NCI-H1105 treated with DMSO at 0.1 percent for 48 hours (cell line): ENCODE data around the gene SOX2.

Experiments used
- DNase-seq: peaks from one replicate; lab custom pipeline; 2025; lab: John Stamatoyannopoulos, UW

The SOX2 gene

GRCh38 chr3:181711325-181712135 lies at the start of gene SOX2:
SOX2 (plus strand) TSS chr3:181711925; CDS start chr3:181712361, 436 bp downstream.
- DNase-seq = peak; percentile 97

GRCh38 chr3:181683563-181683962 lies 28.2 kb upstream of the SOX2 start:
- no peak for DNase-seq

DNA sequence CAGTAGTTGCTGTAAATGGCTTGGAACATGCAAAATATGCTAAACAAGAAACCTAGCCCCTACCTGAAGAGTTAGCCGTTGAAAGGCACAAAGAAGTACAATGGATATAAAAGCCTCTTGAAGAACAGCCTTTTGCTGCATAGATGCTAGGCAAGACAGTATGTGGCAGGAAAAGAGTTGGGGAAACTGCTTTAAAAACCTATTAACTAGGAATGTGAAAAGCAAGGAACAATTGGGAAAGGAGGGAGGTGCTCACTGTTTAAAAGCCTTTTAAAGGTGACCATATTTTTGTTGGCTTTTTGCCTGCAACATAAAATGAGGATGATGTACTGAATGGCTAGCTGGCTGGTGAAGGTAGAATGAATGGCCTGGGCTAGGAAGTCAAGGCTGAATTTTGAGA lies 24.5 kb upstream of the SOX2 start:
- DNase-seq = peak; percentile 75

GRCh38 chr3:181687731-181688130 lies 24.0 kb upstream of the SOX2 start:
- DNase-seq = peak; percentile 66

DNA sequence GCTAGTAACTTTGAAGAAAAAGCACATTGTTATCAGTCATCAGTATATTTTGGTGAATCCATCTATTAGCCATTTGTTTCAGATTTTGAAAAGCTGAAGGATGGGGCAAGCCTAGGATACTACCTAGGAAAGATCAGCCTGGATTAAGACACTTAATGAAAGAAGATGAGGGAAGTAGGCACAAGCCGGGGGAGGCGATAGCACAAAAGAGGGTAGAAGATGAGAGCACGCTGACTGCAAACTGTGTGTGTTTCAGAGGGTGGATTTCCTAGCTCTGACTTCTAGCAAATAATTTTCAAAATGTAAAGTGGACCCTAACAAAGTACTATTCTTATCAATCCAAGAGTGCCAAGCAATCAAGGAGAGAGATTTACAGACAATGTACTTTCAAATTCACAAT lies 22.2 kb upstream of the SOX2 start:
- no peak for DNase-seq

GRCh38 chr3:181690769-181691168 lies 21.0 kb upstream of the SOX2 start:
- no peak for DNase-seq

- no peak for DNase-seq
These were observed 19.8 kb upstream of the SOX2 start for GRCh38 chr3:181691901-181692300.

- no peak for DNase-seq
These were observed 19.2 kb upstream of the SOX2 start for GRCh38 chr3:181692311-181693145.

DNA sequence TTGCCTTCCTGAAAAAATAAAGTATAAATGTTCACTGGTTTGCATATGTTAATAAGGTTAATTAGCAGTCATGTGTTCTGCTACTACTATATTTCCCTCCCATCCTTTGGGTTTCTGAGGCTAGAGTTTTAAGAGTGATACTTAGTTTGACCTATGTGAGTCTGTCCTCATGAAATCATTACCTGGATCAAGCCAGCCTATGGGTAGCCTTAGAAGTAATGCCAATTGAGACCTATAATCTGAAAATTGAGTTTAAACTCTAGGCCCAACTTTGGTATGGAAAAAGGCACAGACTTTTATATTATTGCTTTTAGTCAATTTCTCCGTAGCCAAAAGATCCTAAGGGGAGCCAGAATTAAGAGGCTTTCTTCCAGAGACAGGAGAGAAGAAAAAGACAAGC lies 18.4 kb upstream of the SOX2 start:
- no peak for DNase-seq

- DNase-seq = no peak
These were observed 16.7 kb upstream of the SOX2 start for GRCh38 chr3:181694805-181695660.

GRCh38 chr3:181695661-181696491 lies 15.8 kb upstream of the SOX2 start:
- DNase-seq = no peak

DNA sequence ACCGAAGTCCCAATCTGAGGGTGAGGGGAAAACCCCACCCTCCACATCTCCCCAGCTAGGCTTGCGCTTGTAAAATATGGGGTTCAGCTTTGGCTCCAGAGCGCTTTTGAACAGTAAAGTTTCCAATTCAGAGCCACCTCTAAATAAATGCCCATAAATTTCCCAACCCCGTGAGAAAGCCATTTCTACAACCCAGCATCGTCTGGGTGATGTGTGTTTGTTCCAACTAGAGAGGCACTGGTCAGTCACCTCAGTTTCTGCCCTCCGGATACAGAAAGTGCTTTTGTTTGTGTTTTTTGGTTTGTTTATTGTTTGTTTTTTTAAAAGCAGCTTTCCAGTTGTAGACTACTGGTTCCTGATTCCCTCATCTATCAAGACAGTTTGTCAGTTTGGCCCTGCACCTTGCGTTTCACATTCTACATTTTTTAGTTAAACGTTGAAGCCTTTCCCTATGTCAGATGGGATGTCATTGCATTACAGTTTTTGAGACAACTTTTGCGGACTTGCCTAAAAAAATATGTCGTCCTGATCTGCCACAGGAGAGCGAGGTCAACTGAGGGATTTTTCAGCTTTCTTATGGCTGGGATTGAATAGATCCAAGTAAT lies 15.0 kb upstream of the SOX2 start:
- DNase-seq = no peak

GRCh38 chr3:181698263-181698954 lies 13.3 kb upstream of the SOX2 start:
- DNase-seq = no peak

GRCh38 chr3:181699171-181699903 lies 12.4 kb upstream of the SOX2 start:
- DNase-seq = peak; percentile 45

DNA sequence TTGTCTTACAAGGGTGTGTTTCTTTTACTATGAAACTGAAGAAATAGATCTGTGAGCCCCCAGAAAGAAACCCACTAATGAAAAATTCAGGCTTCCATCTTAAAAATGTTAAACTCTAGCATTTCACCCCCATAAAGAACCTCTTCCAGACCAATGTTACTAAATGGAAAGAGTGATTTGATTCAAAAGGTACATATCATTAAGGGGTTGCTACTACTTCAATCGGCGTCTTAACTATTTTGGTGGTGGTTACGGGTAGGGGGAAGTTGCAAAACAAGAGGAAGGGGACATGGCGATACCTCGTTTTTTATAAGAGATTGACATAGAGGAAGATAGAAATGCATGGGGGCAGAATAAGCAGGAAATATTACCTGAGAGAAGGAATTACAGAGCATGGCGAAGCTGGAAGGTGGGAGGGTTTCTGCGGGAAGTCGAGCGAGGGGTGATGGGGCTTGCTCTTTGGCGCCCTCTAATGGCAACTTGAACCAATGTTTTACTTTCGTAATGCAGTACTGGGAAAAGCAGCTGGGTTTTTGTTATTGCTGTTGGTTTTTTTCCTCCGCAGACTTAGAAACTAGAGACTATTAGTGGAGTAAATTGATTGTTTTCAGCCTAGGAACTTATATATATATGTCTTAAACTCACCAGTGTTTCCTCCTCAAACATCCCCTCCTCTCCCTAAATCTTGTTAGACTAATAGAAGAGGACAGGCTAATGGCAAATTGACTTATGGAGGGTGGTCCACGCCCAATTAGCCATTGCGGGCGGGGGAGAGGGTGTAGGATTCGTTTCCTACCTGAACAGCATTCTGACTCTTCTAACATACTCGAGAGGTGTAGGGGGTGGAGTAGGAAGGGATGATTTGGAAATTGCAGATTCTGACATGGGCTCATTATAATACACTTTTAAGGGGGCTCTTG lies 11.3 kb upstream of the SOX2 start:
- peak; percentile 96 for DNase-seq

DNA sequence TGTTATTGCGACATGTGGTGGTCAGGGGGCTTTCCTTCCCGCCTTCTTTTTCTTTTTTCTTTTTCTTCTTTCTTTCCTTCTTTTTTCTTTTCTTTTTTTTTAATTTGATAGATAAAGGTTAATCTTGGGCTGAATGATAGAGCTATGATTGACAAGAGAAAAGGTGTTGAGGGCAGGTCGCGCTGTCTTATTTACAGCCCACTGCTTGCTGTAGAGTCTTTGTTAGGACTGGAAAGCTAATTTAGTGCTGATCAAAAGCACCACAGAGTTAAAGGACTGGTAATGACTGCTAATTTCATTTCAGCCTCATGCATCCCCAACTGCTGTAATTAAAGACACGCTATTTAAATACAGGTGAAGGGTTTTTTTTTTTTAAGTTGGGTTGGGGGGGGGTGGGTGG lies 10.6 kb upstream of the SOX2 start:
- DNase-seq = peak; percentile 96

DNA sequence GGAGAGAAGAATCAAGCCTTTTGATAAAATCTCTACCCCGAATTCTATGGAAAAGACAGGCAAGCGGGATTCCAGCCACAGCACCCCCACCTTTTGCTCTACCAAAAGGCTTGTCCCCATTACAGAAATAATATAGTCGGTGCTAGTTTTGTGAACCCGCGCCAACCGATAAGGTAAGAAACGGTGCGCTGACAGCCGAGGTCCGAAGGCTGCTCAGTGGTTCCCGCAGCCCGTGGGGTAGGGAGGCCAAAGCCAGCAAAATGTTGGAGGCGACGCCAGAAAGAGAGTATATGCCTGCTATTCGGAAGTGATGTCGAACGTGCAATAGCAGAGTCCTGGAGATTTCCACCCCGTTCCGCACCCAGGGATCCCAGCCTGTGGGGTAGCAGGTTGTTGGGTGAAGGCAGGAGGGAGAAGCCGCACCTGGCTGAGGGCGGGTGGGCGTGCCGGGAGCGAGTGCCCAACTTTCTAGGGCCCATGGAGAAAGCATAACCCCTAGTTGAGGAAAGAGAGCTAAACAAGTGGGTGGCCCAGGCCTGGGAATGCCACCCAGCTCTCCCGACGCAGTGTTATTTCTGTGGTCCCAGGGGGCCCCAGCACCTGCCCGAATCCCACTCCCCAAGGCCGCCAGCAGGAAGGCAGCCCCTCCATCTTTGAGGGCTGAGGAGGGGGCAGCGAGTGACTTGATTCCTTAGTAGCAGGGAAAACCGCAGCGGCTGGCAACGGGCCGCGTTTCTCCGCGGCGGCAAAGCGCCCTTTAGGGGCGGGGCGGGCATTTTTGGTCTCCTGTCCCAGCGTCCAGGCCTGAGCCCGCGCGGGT lies 7.9 kb upstream of the SOX2 start:
- DNase-seq = no peak
